SK-N-SH (cell line): ENCODE measurements around the gene PSMB9. TPM values are rescaled to one million over a fixed set of nuclear protein-coding genes. Genes with fewer than 3 reads are reported as not detected.

Experiments used
- polyA plus RNA-seq, 3 experiments: library from polyadenylated mRNA; depleted of rRNA; stranded (reverse); fragments of >200 nt; gene quantifications; 2 replicates each; pipeline ENCODE4 v1.2.3, GENCODE V29; 2012
- small RNA-seq, 7 experiments: library from RNA; depleted of rRNA; stranded (forward); fragments of <200 nt; gene quantifications; one replicate each; pipeline ENCODE3, GENCODE V24; 2012

PSMB9 gene
- polyA plus RNA-seq, 1 of the 3 experiments (the other 2 are of a cell fraction) = 83.7 TPM

Small RNA genes within 50 kb of the gene (small RNA-seq; reads per million reads assigned to genes)
- 0 reads per million in 7 experiments for gene HLA-Z

Other genes starting within 250 kb of the PSMB9 start
- gene HLA-DQA1, start 216.8 kb upstream of the PSMB9 start, polyA plus RNA-seq (2012; rRNA removed) = not detected in 2 replicates
- gene HLA-DQB1, start 187.5 kb upstream of the PSMB9 start, polyA plus RNA-seq (2012; rRNA removed) = not detected in 2 replicates
- gene HLA-DQA2, start 112.8 kb upstream of the PSMB9 start, polyA plus RNA-seq (2012; rRNA removed) = not detected in 2 replicates
- gene HLA-DQB2, start 90.7 kb upstream of the PSMB9 start, polyA plus RNA-seq (2012; rRNA removed) = not detected in 2 replicates
- gene HLA-DOB, start 37.2 kb upstream of the PSMB9 start, polyA plus RNA-seq (2012; rRNA removed) = not detected in 2 replicates
- gene TAP2, start 15.5 kb upstream of the PSMB9 start, polyA plus RNA-seq (2012; rRNA removed) = 14.0 and 19.9 TPM in 2 replicates
- gene PSMB8, start 10.1 kb upstream of the PSMB9 start, polyA plus RNA-seq (2012; rRNA removed) = 52.8 and 55.7 TPM in 2 replicates
- 31.1 and 35.7 TPM in 2 replicates for gene TAP1, start 488 bp upstream of the PSMB9 start, polyA plus RNA-seq (2012; rRNA removed)
- 0.10 TPM in 1 of 2 replicates, not detected in the other for gene HLA-DMB, start 86.8 kb downstream of the PSMB9 start, polyA plus RNA-seq (2012; rRNA removed)
- 1.2 and 1.5 TPM in 2 replicates for gene HLA-DMA, start 98.9 kb downstream of the PSMB9 start, polyA plus RNA-seq (2012; rRNA removed)
- 104 and 116 TPM in 2 replicates for gene BRD2, start 114.4 kb downstream of the PSMB9 start, polyA plus RNA-seq (2012; rRNA removed)
- not detected in 2 replicates for gene HLA-DOA, start 155.4 kb downstream of the PSMB9 start, polyA plus RNA-seq (2012; rRNA removed)
- gene HLA-DPA1, start 219.5 kb downstream of the PSMB9 start, polyA plus RNA-seq (2012; rRNA removed) = 1.6 and 1.9 TPM in 2 replicates
- 1.0 and 2.0 TPM in 2 replicates for gene HLA-DPB1, start 221.8 kb downstream of the PSMB9 start, polyA plus RNA-seq (2012; rRNA removed)